ENCODE results near the gene SLC25A26.
A peak's percentile ranks its signal among the peaks of the same experiment; 100 is the strongest.

The SLC25A26 gene

DNA sequence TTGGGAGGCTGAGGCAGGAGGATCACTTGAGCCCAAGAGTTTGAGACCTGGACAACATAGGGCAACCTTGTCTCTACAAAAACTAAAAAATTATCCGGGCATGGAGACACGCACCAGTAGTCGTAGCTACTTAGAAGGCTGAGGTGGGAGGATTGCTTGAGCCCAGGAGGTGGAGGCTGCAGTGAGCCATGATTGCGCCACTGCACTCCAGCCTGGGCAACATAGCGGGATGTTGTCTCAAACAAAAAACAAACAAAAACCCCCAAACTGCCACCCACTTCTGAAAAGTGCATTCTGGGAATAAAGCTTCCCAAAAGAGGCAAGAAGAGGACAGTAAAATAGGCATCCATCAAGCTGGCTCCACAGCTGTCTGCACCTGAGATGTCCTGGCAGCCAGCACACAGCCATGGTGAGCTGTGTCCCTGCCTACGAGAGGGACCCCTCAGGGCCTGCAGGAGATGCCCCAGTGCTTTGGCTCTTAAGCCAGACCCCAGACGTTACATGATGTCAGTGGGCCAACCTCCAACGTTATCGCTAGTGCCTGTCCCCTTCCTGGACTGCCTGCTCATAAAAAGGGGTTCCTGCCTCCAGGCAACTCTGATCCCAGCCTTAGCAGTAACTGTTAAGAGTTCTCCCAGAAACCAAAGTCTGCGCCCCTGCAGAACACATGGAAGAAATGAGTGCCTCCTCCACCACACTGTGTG is 178.9 kb downstream of the SLC25A26 start:
- DNase-seq: no peak

GRCh38 chr3:66400411-66401156 is 179.8 kb downstream of the SLC25A26 start:
- DNase-seq: no peak

GRCh38 chr3:66401157-66401550 is 180.4 kb downstream of the SLC25A26 start:
- DNase-seq: no peak

DNA sequence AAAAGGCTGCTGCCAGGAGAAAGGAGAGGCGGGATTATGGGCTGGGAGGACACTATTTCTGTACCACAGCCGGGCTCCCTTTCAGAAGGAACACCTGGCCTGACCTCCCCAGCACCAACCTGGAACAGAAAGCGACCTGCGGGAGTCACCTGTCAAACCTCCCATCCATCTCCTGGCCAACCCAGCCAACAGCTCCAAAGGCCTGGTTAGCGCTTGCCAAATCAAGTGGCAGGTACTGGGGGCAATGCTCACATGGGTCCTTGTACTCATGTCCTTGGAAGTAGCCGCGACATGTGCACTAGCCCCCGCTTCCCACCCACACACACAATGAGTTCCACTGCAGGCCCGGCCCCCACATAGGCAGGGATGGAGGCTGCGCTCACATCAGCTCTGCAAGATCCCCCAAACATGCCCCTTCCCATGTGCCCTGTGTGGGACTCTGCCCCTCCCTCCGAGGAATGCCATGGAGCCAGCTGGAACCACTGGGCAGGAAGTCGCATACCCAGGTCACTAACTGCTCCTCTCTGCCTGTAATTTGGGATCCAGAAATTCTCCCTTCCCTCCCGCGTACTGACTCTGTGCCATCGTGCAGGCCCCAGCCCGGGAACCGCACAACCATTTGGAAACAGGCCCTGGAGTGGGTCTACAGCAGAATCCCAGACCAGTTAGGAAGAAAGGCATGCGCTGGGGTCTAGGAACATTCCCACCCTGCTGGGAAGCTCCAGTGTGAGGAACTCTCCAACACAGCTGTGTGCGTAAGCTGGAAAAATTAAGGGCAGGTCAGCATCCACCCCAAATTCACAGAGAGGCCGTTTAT is 181.1 kb downstream of the SLC25A26 start:
- no peak for DNase-seq

DNA sequence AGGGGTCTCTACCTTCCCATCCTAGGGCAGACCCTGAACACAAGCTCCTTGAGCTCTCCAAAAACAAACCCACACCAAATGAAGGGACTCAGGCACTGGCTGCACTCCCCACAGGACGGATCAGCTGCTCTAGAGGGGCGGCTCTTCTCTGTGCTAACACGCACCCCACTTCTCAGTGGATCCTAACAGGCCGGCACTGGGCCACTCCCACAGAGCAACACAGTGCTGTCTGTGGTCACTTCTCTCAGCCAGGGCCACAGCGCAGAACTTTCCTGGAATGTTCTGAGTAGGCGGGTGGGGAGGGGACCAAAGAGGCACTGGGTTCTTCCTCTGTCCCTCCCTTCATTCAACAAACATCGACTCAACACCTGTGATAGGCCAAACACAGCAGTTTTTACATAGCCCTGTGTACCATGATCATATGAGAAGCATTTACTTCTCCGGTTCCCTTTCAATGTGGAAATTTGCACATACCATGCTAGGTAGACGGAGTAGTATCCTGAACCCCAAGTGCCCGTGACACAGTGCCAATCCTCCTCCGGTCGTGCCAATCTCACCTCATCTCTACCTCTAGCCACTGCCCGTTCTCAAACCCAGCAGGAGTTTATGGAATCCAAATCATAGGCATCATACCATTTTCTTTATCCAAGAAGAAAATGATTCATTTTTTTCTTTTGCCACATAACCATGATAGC is 181.9 kb downstream of the SLC25A26 start:
- no peak for DNase-seq

GRCh38 chr3:66403323-66403990 is 182.7 kb downstream of the SLC25A26 start:
- no peak for DNase-seq

DNA sequence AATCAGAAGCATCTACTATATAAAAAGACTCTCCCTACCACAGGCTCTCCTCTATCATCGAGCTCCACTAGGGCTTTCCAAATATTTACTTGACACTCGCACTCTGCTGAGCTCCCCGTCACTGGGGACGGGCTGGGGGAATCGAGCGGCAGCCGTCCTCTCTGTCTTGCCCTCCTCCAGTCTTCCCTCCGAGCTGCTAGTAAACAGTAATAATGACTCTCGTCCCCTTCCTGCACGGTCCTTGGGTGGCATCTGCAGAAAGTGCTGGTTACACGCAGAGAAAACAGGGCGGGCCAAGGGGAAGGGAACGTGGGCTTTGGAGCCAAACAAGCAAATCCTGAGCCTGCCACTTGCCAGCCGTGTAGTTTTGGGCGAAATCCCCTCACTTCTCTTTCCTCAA is 183.4 kb downstream of the SLC25A26 start:
- DNase-seq: no peak

DNA sequence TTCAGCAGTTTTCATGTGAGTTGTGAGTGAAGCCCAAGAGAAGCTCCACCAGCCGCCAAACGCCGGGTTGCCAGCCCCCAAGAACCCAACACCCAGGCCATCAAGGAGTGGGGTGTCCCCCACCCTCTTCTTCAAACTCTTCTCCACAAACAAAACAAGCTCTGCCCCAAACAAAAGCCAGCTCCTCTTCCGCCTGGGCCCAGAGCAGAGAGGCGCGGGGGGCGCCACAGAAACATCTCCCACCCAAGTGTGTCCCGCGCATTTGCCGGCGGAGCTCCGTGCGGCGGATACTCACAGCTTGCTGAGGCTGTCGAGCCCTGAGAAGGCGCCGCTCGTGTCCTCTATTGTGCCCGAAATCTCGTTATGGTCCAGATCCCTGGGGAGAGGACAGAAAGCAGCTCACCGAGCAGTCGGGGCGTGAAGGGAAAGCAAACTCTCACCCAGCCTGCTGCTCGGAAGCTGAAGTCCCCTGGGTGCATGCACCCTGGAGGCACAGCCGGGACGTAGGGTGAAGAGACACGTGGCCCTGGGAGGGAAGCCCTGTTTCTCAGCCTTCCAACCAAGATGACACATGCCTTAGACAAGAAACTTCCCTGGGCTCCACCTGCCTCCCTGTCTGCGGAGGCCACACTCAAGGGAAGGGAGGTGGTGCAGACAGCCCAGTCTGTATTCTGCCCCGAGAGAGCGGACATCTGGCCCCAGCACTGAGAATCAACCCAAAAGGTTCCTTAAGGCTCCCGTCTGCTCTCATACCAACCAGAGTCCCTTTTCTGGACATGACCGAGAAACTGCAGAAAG is 184.3 kb downstream of the SLC25A26 start:
- no peak for DNase-seq

DNA sequence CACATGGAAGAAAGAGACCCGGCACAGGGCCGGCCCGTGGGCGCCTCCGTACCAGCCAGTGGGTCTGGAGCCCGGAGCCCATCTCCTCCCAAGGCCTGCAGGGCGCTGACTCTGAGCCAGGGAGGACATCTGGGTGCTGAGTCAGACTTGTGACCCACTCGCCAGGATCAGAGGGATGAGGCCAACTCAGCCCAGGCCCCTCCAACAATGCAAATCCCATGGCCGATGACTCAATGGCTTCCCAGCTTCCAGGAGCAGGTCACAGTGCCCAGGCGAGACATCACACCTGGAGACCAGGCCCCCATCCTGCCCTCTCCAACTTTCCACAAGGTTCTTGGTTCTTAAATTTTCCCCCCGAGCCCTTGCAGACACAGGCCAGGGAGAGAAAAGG is 184.9 kb downstream of the SLC25A26 start:
- DNase-seq: no peak

- no peak for DNase-seq
Measured at GRCh38 chr3:66406163-66406562, 185.4 kb downstream of the SLC25A26 start.

- no peak for DNase-seq
Measured at GRCh38 chr3:66406831-66407610, 186.2 kb downstream of the SLC25A26 start.

GRCh38 chr3:66407611-66408218 is 186.9 kb downstream of the SLC25A26 start:
- DNase-seq: no peak

- DNase-seq: no peak
Measured at GRCh38 chr3:66409771-66410754, 189.3 kb downstream of the SLC25A26 start.

GRCh38 chr3:66410976-66411375 is 190.2 kb downstream of the SLC25A26 start:
- DNase-seq: no peak

DNA sequence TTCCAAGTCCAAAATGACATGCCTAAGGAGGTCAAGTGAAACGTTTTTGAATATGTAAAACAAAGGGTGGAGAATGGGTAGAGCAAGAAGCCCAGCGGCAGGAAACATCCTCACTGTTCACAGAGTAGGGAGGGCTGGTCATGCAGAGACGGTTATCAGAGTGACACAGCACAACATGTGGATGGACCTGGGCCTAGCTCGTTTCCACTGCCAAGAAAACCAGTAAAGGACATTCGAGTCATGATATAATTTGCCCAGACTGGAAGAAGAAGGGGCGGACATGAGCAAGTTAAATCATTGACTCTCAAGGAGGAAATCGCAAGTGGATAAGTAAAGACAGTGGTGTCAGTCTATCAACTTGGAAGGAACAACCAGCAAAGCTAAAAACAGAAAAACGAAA is 190.7 kb downstream of the SLC25A26 start:
- DNase-seq: no peak

DNA sequence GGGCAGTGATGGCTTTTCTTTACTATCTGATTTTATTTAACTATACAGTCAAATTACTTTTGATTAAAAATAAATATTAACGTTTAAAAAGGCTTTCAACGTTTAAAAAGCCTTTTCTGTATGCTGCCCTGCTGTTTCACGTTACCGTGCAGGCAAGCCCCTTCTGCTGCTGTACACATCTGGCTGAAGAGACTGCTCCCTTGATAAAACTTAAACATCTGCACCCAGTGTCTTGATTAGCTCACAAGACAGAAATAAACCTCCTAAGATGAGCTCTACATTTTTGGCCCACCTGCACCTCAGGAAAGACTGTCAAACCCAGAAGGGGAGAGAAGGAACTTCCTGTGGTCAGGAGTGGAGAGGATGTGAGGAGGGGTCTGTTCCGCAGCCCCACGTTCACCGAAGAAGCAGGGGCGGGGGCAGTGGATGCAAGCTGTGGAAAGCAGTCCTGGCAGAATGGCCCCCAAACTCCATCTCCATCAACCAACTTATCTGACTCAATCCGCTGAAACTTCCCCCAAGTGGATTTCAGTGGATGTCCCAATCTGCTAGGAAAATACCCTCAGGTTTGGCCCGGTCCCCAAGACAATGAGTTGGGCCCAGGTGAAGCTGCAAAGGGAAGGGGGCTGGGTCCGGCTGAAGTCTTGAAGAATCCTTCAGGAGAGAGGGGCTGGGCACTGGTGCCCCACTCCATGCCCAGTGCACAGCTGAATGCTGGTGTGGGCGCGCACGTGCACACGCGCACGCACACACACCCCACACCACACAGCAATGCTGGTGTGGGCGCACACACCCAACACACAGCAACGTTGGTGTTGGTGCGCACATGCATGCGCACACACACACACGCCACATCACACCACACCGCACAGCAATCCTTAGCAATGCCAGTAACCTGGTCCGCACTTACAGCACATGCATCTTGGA is 191.4 kb downstream of the SLC25A26 start:
- DNase-seq: no peak

- DNase-seq: peak; percentile 3
Measured at GRCh38 chr3:66413151-66413751, 192.4 kb downstream of the SLC25A26 start.
